Activated CD4-positive, alpha-beta T cell treated with anti-CD3 and anti-CD28 coated beads, Interleukin-2, amount 10 ng/mL, durations not matched to agents 7 days and 5 days (primary cell): ENCODE results near the gene TBC1D23. TPM values are rescaled to one million over a fixed set of nuclear protein-coding genes. Genes with fewer than 3 reads are reported as not detected.
"Not testable (repeated sequence)": the region's sequence is repeated elsewhere in the genome, so short reads cannot be mapped to it uniquely, and the experiment has no call there.

Experiments
- CTCF ChIA-PET: fragments of 350-600 bp; sonication (Branson Sonifier 250); formaldehyde crosslinking; loops from one replicate; lab custom pipeline; 2021; ENCODE audit warnings: antibody characterized with exemption; lab: Charles Lee
- POLR2A ChIA-PET: fragments of 350-600 bp; sonication (Branson Sonifier 250); formaldehyde crosslinking; loops from one replicate; lab custom pipeline; 2021; ENCODE audit warnings: antibody characterized with exemption; lab: Charles Lee
- DNase-seq: peaks from one replicate; pipeline ENCODE4 v3.0.0-alpha.2; 2020
- H3K27ac Mint-ChIP-seq: one replicate; pipeline ENCODE4 v1.8.0; 2021; ENCODE audit warnings: mild to moderate bottlenecking, moderate library complexity, mixed read lengths
- H3K27me3 Mint-ChIP-seq: one replicate; pipeline ENCODE4 v1.8.0; 2021; ENCODE audit warnings: mixed read lengths
- H3K36me3 Mint-ChIP-seq: one replicate; pipeline ENCODE4 v1.8.0; 2021; ENCODE audit warnings: low read depth, mixed read lengths
- H3K4me1 Mint-ChIP-seq: one replicate; pipeline ENCODE4 v1.8.0; 2021; ENCODE audit warnings: mixed read lengths
- H3K4me3 Mint-ChIP-seq: one replicate; pipeline ENCODE4 v1.8.0; 2021; ENCODE audit warnings: mild to moderate bottlenecking, moderate library complexity, mixed read lengths
- H3K9me3 Mint-ChIP-seq: one replicate; pipeline ENCODE4 v1.8.0; 2021; ENCODE audit warnings: mixed read lengths
- total RNA-seq, 2 experiments: library from RNA; stranded (reverse); gene quantifications; one replicate each; pipeline ENCODE4 v1.2.3, GENCODE V29; 2021

The TBC1D23 gene
- total RNA-seq, 2 experiments from 2014 or later: 28.2 to 28.6 TPM

DNA sequence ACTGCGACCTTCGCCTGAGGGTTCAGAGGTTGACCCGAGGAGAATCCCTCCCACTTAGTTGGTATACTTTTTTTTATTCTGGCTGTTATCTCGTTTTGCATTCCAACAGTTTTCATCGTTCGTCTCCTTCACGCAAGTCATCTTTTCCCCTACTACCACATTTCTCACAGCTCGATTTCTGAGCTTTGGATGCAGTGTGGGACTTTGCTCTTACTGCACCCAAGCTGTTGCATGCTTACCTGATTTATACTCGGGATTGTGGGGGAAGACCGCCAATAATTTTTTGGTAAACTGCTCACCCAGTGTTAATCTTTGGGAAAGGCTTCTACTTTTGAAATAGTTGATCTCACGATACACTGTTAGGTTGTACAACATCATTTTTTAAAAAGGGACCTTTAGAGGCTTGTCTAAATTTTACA lies 702 bp downstream of the TBC1D23 start:
- ChIA-PET POLR2A (no interaction called here), CTCF (interaction anchor here (1.4 kb wide), 1 partner anchor 9 kb away, joined by 3 read pairs; no protein-coding TSS in a partner anchor)
- Mint-ChIP-seq H3K4me3 (peak overlapping the region; percentile 89), H3K9me3 (no peaks in the 10 kb centered on the region), H3K27ac (peak overlapping the region; percentile 96), H3K36me3 (peaks cover 2% of the 10 kb centered on the region), H3K27me3 (no peaks in the 10 kb centered on the region), H3K4me1 (peaks cover 45% of the 10 kb centered on the region)
- no peak for DNase-seq

DNA sequence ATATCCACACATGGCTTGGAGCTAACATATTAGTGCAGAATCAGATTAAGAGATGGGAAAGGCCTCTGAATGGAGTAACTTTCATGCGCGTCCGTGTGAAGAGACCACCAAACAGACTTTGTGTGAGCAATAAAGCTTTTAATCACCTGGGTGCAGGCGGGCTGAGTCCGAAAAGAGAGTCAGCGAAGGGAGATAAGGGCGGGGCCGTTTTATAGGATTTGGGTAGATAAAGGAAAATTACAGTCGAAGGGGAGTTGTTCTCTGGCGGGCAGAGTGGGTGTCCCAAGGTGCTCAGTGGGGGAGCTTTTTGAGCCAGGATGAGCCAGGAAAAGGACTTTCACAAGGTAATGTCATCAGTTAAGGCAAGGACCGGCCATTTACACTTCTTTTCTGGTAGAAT lies 2.1 kb downstream of the TBC1D23 start:
- H3K27ac Mint-ChIP-seq, DNase-seq, POLR2A ChIA-PET, H3K36me3 Mint-ChIP-seq, H3K9me3 Mint-ChIP-seq, H3K4me3 Mint-ChIP-seq, H3K27me3 Mint-ChIP-seq: not testable (repeated sequence)
- H3K4me1 Mint-ChIP-seq: peaks cover 40% of the 10 kb centered on the region
- CTCF ChIA-PET: interaction anchor here (0.9 kb wide), 2 partner anchors 29 to 179 kb away, joined by 3 read pairs; no protein-coding TSS in a partner anchor

GRCh38 chr3:100263583-100263982 lies 2.8 kb downstream of the TBC1D23 start:
- Mint-ChIP-seq H3K9me3 (no peaks in the 10 kb centered on the region), H3K36me3 (peaks cover 2% of the 10 kb centered on the region), H3K4me3 (no peak overlapping the region), H3K27ac (no peak overlapping the region), H3K4me1 (peaks cover 41% of the 10 kb centered on the region), H3K27me3 (no peaks in the 10 kb centered on the region)
- ChIA-PET CTCF (no interaction called here), POLR2A (no interaction called here)
- no peak for DNase-seq

DNA sequence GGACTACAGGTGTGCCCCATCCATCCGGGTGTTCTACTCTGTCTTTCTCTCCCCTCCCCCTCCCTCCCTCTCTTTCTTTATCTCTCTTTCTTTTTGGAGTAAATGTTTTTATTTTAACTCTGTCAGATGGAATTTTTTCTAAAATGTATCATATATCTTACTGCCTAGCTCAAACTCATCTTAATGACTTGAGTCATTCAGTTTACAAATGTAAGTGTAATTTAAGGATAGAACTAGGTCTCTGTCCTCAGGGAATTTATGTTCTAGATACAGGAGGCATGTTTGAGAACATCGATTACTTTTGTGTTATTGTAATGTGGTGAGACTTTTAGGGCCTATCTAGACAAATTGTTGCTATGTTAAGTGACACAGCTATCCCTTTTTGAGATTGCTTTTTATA lies 3.5 kb downstream of the TBC1D23 start:
- POLR2A ChIA-PET: no interaction called here
- no peak for DNase-seq
- no peaks in the 10 kb centered on the region for H3K27me3 Mint-ChIP-seq
- peaks cover 2% of the 10 kb centered on the region for H3K36me3 Mint-ChIP-seq
- CTCF ChIA-PET: no interaction called here
- H3K4me1 Mint-ChIP-seq: peaks cover 41% of the 10 kb centered on the region
- H3K4me3 Mint-ChIP-seq: no peak overlapping the region
- H3K9me3 Mint-ChIP-seq: no peaks in the 10 kb centered on the region
- no peak overlapping the region for H3K27ac Mint-ChIP-seq

DNA sequence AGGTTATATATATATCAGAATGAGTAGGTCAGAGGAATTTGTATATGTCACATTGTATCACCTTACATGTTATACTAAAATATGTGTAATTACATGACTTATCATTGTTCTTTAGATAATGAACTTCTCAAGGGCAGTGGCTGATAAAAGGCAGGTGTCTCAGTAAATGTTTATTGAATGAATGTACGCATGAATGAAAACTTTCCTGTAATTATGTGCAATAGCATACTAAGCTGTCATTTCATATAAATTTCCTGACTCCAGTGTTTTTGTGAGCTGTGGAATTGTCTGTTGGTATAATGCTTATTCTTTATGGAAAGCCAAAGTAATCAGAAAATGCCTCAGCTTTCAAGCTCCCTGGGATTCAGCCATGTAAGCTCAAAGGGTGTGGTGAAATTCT lies 4.2 kb downstream of the TBC1D23 start:
- ChIA-PET POLR2A (no interaction called here), CTCF (no interaction called here)
- no peak for DNase-seq
- H3K36me3 Mint-ChIP-seq: peaks cover 2% of the 10 kb centered on the region
- H3K4me1 Mint-ChIP-seq: peaks cover 41% of the 10 kb centered on the region
- no peak overlapping the region for H3K4me3 Mint-ChIP-seq
- H3K27ac Mint-ChIP-seq: no peak overlapping the region
- H3K9me3 Mint-ChIP-seq: no peaks in the 10 kb centered on the region
- H3K27me3 Mint-ChIP-seq: no peaks in the 10 kb centered on the region

DNA sequence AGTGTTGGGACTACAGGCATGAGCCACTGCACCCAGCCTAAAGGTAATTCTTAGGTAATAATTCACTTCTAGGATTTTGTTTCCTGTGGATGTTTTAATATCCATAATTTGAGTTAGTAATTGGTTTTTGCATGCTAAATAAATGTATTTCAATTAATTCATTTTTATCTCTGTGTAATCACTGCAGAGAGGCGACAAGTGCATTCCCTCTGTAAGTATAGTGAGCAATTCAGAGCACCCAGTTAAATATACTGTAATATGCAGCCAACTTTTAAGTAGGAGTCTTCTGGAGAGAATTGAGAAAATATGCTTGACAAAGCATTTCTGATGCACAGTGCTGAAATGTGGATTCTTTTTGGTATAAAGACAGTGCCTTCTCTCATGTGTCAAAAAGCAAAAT lies 5.7 kb downstream of the TBC1D23 start:
- CTCF ChIA-PET: no interaction called here
- Mint-ChIP-seq H3K27ac (no peak overlapping the region), H3K4me1 (peaks cover 30% of the 10 kb centered on the region), H3K4me3 (no peak overlapping the region), H3K27me3 (no peaks in the 10 kb centered on the region), H3K36me3 (no peaks in the 10 kb centered on the region), H3K9me3 (no peaks in the 10 kb centered on the region)
- POLR2A ChIA-PET: no interaction called here
- DNase-seq: no peak

DNA sequence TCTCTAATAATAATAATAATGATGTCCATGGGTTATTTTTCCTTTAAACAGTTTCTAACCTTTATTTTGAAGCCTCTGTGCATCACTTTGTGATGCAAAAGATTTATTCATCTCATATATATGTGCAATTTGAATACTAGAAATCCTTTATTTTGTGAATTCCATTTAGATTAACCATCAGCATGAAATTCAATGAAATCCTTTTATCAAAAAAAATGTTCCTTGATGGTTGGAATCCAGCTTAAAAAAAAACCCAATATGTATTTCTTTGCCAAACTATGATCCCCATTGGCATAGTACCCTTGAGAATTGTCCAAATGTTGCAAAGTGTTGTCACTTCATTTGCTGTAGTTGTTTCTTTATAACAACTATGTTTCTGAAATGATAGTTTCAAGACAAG lies 7.4 kb downstream of the TBC1D23 start:
- no peak for DNase-seq
- Mint-ChIP-seq H3K4me3 (no peak overlapping the region), H3K27ac (no peak overlapping the region), H3K4me1 (peaks cover 18% of the 10 kb centered on the region), H3K9me3 (no peaks in the 10 kb centered on the region), H3K36me3 (no peaks in the 10 kb centered on the region), H3K27me3 (no peaks in the 10 kb centered on the region)
- CTCF ChIA-PET: no interaction called here
- POLR2A ChIA-PET: no interaction called here

- CTCF ChIA-PET: interaction anchor here (1.0 to 1.1 kb wide), 2 partner anchors 12 to 66 kb away, joined by 3 read pairs; no protein-coding TSS in a partner anchor
- Mint-ChIP-seq H3K4me1 (peaks cover 11% of the 10 kb centered on the region), H3K9me3 (no peaks in the 10 kb centered on the region), H3K27ac (no peak overlapping the region), H3K27me3 (no peaks in the 10 kb centered on the region), H3K36me3 (no peaks in the 10 kb centered on the region), H3K4me3 (no peak overlapping the region)
- POLR2A ChIA-PET: no interaction called here
- no peak for DNase-seq
Observed at GRCh38 chr3:100269001-100269400, 8.2 kb downstream of the TBC1D23 start.

- no peak for DNase-seq
- H3K27me3 Mint-ChIP-seq: no peaks in the 10 kb centered on the region
- H3K4me3 Mint-ChIP-seq: no peak overlapping the region
- no peaks in the 10 kb centered on the region for H3K36me3 Mint-ChIP-seq
- H3K27ac Mint-ChIP-seq: no peak overlapping the region
- no peaks in the 10 kb centered on the region for H3K9me3 Mint-ChIP-seq
- peaks cover 6% of the 10 kb centered on the region for H3K4me1 Mint-ChIP-seq
- ChIA-PET CTCF (interaction anchor here (0.8 to 1.1 kb wide), 4 partner anchors 9 to 67 kb away, joined by 3 read pairs; partner anchors contain the start of gene TBC1D23), POLR2A (no interaction called here)
Observed at GRCh38 chr3:100269410-100270214, 8.8 kb downstream of the TBC1D23 start.

DNA sequence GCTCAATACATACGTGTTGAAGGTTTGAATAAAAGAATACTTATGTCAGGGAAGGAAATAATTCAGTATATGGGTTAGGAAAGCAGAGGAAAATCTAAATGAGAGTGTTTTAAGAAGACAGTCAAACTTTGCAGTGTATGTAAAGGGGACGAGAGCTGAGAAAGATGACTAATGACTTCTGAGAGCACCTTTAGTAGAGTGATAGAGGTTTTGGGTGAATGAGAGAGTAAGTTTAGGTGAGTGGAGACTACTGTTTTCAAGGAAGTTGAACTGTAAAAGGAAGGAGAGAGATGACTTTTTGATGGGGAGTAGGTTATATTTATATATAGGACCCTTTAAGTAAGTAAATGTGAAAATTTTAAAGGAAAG lies 9.4 kb downstream of the TBC1D23 start:
- Mint-ChIP-seq H3K27ac (no peak overlapping the region), H3K4me3 (no peak overlapping the region), H3K36me3 (no peaks in the 10 kb centered on the region), H3K4me1 (peaks cover 6% of the 10 kb centered on the region), H3K9me3 (no peaks in the 10 kb centered on the region), H3K27me3 (no peaks in the 10 kb centered on the region)
- DNase-seq: no peak
- ChIA-PET CTCF (interaction anchor here (0.8 kb wide), 2 partner anchors 10 to 13 kb away, joined by 3 read pairs; partner anchors contain the start of gene TBC1D23), POLR2A (no interaction called here)

DNA sequence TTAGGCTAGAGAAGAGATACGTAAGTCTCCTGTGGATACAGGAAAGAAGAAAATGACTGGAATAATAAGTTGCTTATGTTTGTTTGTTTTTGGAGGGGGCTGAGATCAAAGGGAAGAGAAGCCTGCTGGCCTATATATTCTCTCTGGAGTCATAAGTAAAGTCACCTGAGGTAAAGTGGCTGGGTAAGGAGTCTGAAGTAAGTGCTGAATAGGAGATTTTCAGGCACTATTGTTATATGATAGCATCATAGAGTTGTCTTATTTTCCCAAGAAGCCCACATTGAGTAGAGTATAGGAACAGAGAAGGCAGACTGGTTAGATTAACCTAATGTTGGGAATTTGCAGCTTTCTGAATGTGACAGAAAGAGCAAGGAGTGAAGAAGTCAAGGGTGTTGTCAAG lies 10.7 kb downstream of the TBC1D23 start:
- no peaks in the 10 kb centered on the region for H3K27me3 Mint-ChIP-seq
- no peak for DNase-seq
- no peak overlapping the region for H3K4me3 Mint-ChIP-seq
- ChIA-PET CTCF (interaction anchor here (0.6 kb wide), 1 partner anchor 440 kb away, joined by 3 read pairs; no protein-coding TSS in a partner anchor), POLR2A (no interaction called here)
- H3K27ac Mint-ChIP-seq: no peak overlapping the region
- H3K9me3 Mint-ChIP-seq: no peaks in the 10 kb centered on the region
- no peaks in the 10 kb centered on the region for H3K36me3 Mint-ChIP-seq
- peaks cover 6% of the 10 kb centered on the region for H3K4me1 Mint-ChIP-seq

DNA sequence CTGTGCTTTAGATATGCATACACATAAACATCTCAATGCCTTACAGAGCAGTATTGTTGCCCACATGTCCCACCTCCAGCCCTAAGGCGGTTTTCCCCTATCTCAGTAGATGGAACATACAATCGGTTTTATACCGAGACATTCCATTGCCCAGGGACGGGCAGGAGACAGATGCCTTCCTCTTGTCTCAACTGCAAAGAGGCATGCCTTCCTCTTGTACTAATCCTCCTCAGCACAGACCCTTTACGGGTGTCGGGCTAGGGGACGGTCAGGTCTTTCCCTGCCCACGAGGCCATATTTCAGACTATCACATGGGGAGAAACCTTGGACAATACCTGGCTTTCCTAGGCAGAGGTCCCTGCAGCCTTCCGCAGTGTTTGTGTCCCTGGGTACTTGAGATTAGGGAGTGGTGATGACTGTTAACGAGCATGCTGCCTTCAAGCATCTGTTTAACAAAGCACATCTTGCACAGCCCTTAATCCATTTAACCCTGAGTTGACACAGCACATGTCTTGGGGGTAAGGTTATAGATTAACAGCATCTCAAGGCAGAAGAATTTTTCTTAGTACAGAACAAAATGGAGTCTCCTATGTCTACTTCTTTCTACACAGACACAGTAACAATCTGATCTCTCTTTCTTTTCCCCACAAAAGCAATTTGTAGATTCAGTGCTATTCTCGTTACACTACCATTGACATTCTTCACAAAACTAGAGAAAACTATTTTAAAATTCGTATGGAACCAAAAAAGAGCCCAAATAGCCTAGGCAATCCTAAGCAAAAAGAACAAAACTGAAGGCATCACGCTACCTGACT lies 12.2 kb downstream of the TBC1D23 start:
- H3K27me3 Mint-ChIP-seq, H3K36me3 Mint-ChIP-seq, H3K4me1 Mint-ChIP-seq, H3K4me3 Mint-ChIP-seq, H3K27ac Mint-ChIP-seq, POLR2A ChIA-PET, DNase-seq, H3K9me3 Mint-ChIP-seq, CTCF ChIA-PET: not testable (repeated sequence)

DNA sequence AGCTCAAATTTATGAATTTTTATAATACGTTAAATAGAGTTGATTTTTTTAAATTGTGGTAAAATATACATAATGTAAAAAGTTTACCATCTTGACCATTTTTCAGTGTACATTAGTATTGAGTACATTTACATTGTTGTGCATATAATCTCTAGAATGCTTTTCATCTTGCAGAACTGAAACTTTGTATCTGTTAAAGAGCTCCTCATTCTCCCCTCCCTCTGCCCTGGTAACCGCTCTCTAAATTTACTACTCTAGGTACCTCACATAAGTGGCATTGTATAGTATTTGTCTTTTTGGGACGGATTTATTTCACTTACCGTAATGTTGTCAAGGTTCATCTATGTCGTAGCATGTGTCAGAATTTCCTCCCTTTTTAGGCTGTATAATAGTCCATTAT lies 13.6 kb downstream of the TBC1D23 start:
- no peaks in the 10 kb centered on the region for H3K36me3 Mint-ChIP-seq
- POLR2A ChIA-PET: no interaction called here
- H3K4me3 Mint-ChIP-seq: no peak overlapping the region
- H3K4me1 Mint-ChIP-seq: peaks cover 4% of the 10 kb centered on the region
- no peak for DNase-seq
- no peak overlapping the region for H3K27ac Mint-ChIP-seq
- no peaks in the 10 kb centered on the region for H3K27me3 Mint-ChIP-seq
- H3K9me3 Mint-ChIP-seq: no peaks in the 10 kb centered on the region
- CTCF ChIA-PET: interaction anchor here (0.7 kb wide), 1 partner anchor 55 kb away, joined by 3 read pairs; no protein-coding TSS in a partner anchor
